Measurements from ENCODE around the gene SERPINA5.

SERPINA5 gene

GRCh38 chr14:94555991-94556390 is 25.2 kb upstream of the SERPINA5 start:
- FAIRE-seq, result no peak
- DNase-seq (ENCODE audit: insufficient read length, low spot score), result no peak
- TF ChIP-seq CTCF (IDR thresholded peaks at IDR 0.05; ENCODE audit: insufficient read depth, missing control alignments), result no peak

DNA sequence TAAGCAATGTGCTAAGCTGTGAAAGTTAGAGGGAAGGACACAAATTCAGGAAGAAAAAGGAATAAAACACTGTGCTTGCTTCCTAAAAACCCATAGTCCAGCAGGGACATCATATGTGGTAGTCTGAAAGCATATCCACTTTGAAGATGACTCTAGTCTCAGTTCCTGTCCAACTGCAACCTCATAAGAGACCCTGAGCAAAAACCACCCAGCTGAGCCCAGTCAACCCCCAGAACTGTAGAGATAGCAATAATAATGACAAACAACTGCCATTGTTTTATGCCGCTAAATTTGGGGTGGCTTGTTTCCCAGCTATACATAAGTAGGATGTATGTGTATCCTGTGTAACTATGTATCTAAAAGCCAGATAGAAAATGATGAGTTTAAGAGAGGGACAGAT is 23.9 kb upstream of the SERPINA5 start:
- no peak for TF ChIP-seq CTCF (IDR thresholded peaks at IDR 0.05; ENCODE audit: insufficient read depth, missing control alignments)
- FAIRE-seq, result no peak
- DNase-seq (ENCODE audit: insufficient read length, low spot score), result no peak

DNA sequence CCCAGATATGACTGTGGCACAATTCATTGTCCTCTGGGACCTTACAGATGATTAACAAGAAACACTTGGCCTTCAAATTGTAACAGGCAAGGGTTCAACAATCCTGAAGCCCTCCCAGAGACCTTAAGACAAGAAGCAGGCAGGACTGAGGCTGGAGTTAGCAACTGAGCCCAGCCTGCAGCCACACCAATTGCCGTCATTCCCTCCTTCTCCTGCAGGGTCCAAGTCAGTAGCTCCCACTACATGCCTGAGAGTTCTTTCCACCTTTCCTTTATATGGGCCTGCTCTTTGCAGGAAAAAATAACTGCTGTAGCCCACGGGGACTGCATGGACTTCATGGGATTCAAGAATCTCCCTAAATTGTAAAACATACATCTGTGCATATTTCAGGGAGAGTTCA is 22.4 kb upstream of the SERPINA5 start:
- no peak for FAIRE-seq
- TF ChIP-seq CTCF (IDR thresholded peaks at IDR 0.05; ENCODE audit: insufficient read depth, missing control alignments), result no peak
- DNase-seq (ENCODE audit: insufficient read length, low spot score), result no peak

DNA sequence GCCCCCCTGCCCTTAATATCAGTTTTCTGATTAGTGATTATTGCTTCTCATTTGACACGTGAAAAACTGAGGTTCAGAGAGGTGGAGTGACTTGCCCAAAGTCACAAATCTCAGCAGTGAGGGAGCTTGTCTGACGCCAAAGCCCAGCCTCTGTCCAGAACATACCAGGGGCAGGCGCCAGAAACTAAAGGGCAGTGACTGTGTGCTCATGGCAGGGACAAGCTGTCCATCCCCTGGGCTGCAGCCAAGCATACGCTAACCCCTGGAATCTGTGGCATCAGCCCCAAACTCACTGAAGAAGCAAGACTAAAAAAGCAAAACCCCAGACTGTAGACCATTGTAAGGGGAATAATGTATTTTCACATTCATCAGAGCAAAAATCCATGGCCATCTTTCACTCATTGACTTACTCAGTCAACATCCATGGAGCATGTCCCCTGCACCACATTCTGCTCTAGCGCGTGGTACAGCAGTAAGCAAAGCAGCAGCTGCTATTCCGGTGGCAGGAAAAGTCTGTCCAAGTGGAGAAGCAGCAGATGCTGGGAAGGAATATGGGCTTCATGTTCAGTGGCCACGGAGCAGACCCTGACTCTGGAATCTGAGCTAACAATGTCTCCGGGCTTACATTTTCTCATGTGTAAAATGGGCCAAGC is 21.5 kb upstream of the SERPINA5 start:
- FAIRE-seq, result no peak
- TF ChIP-seq CTCF (IDR thresholded peaks at IDR 0.05; ENCODE audit: insufficient read depth, missing control alignments), result no peak
- no peak for DNase-seq (ENCODE audit: insufficient read length, low spot score)

DNA sequence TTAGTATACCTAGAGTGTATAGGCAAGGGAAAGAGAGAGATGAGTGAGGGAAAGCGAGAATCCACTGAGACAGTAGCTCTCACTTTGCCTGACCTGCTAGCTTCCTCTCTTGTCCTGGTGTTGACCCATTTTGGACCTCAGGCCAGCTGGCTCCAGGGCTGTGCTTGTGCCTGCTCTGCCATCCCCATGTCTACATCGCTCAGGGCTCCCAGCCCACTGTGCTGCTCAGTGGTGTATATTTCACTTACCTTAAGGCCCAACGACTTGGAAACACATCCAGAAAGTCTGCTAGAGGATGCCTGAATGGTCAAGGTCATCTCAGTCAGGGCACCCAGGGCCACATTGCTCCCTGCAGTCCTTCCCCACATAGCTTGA is 20.9 kb upstream of the SERPINA5 start:
- DNase-seq (ENCODE audit: insufficient read length, low spot score) (no peak), FAIRE-seq (no peak)
- no peak for TF ChIP-seq CTCF (IDR thresholded peaks at IDR 0.05; ENCODE audit: insufficient read depth, missing control alignments)

DNA sequence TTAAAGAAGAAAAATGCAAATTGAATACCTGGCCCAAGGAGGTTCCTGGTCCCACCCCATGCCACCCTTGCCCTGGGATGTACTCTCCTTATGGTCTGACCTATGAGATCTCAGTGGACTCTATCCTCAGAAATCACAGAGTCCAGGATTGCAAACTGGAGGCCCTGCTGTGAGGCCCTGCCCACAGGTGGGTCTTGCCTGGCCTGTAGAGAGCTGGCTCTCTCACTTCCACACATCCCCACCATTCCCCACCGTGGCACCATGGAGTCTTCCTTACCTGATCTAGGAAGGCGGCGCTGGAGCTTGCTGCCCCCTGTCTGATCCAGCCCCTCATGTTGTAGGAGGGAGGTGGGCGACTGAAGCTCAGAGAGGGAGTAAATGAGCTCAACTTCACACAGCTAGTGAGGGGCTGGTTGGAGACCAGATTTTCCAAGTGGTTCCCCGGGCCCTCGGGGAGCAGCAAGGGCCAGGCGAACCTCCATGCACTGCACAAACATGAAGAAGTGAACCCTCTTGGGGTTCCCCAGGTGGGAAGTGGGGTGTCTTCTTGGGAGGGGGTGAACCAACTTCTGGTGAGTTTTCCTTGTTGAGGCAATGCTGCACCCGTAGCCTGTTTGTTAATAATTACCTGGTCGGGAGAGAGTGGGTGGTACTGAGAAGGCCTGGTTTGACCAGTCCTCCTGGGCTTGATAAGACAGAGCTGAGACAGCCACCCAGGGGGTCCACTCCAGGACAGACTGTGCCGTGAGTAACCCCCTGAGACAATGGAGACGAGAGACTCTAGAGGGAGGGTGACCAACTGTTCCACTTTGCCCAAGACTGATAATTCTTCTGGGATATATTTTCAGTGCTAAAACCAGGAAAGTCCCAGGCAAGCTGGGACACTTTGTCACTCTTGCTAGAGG is 20.2 kb upstream of the SERPINA5 start, which contains the start of gene SERPINA4:
SERPINA4 (plus strand) TSS at position 692 of the 905 bp plus-strand sequence. CDS start 2,041 bp downstream, outside the sequence.
- FAIRE-seq (no peak), DNase-seq (ENCODE audit: insufficient read length, low spot score) (no peak)

More for the DNA sequence above, 20.2 kb upstream of the SERPINA5 start, which contains the start of gene SERPINA4:
- TF ChIP-seq CTCF (IDR thresholded peaks at IDR 0.05; ENCODE audit: insufficient read depth, missing control alignments), result no peak

Measured in D721Med (cell line).